Measurements from ENCODE around the gene TBX5. TPM values are rescaled to one million over a fixed set of nuclear protein-coding genes. Genes with fewer than 3 reads are reported as not detected.

The TBX5 gene
- total and polyA plus RNA-seq, 2 of the 4 experiments (the other 2 are of a cell fraction), result 13.3 to 14.7 TPM

- no peak overlapping the region for H3K18ac ChIP-seq (ENCODE audit: low read depth, low read length)
- intact Hi-C loops (cut with micrococcal nuclease) (no loop called here), dilution Hi-C loops (cut with HindIII; ENCODE audit: low sequenced_read_pairs, unreplicated experiment) (no loop called here), in situ Hi-C loops (cut with MboI; ENCODE audit: low sequenced_read_pairs) (no loop called here)
- no peak overlapping the region for H3K4ac ChIP-seq (ENCODE audit: low read depth, low read length)
- H3K4me1 ChIP-seq (ENCODE audit: control insufficient read depth, insufficient read depth, low read length), result peaks cover 1% of the 10 kb centered on the region; the same call in 1 of the 2 replicates
- 0 out of 2 replicates have a peak, but pooled peaks cover 5% of the 10 kb centered on the region for H4K20me1 ChIP-seq (ENCODE audit: insufficient read depth, low read length)
- no peak overlapping the region for H3K4me3 ChIP-seq (ENCODE audit: insufficient read depth, low read depth, low read length)
- no peak overlapping the region for H2BK5ac ChIP-seq (ENCODE audit: low read depth, low read length, poor library complexity, severe bottlenecking)
- H2AK5ac ChIP-seq (ENCODE audit: low read depth, low read length), result no peak overlapping the region
- no peaks in the 10 kb centered on the region for H3K36me3 ChIP-seq (ENCODE audit: control insufficient read depth, insufficient read depth, low read length)
- no peak overlapping the region for H2BK20ac ChIP-seq (ENCODE audit: low read depth, low read length)
- no peak overlapping the region for H3K27ac ChIP-seq (ENCODE audit: insufficient read depth, low read length)
- ATAC-seq (ENCODE audit: low read depth) (no peak), DNase-seq (peak; percentile 67)
- ChIA-PET CTCF (interaction anchor here (1.2 kb wide), 1 partner anchor 74 kb away, joined by 3 read pairs; no protein-coding TSS in a partner anchor), POLR2A (ENCODE audit: unreplicated experiment) (no interaction called here)
- H3K14ac ChIP-seq (replicated peaks; ENCODE audit: low read depth, low read length), result no peak overlapping the region
- H3K4me2 ChIP-seq (ENCODE audit: low read depth, low read length), result no peak overlapping the region
- no peak overlapping the region for H2BK15ac ChIP-seq (ENCODE audit: low read depth, low read length)
- no CpG with 5 or more reads among the region's 3 CpGs for WGBS, 2 experiments (ENCODE audit: extremely low coverage in 2 of 2, insufficient read length in 1 of 2)
- H3K56ac ChIP-seq (ENCODE audit: extremely low read depth, insufficient read depth, low read length), result no peak overlapping the region
- H4K8ac ChIP-seq (ENCODE audit: low read depth in 2 of 2, low read length in 2 of 2), result no peak overlapping the region
- H4K91ac ChIP-seq (ENCODE audit: insufficient read depth, low read depth, low read length), result no peak overlapping the region
- no peak overlapping the region for H3K23ac ChIP-seq (ENCODE audit: low read depth, low read length)
- no peak overlapping the region for H2BK120ac ChIP-seq (ENCODE audit: low read depth, low read length)
- BruUV-seq (replicated peaks), result no TSS peak
- peaks cover 12% of the 10 kb centered on the region; the same call in 1 of the 2 replicates for H3K27me3 ChIP-seq (ENCODE audit: control insufficient read depth, insufficient read depth, low read length)
- no peak overlapping the region for H2AFZ ChIP-seq (replicated peaks; ENCODE audit: low read length, poor library complexity)
- H3K9ac ChIP-seq (ENCODE audit: low read depth, low read length), result no peak overlapping the region
- no peak overlapping the region for H2AK9ac ChIP-seq (replicated peaks; ENCODE audit: low read depth, low read length, poor library complexity)
- H3K9me3 ChIP-seq (ENCODE audit: control insufficient read depth, insufficient read depth, low read length), result peaks cover 5% of the 10 kb centered on the region
- peaks cover 6% of the 10 kb centered on the region for H3K9me1 ChIP-seq (ENCODE audit: insufficient read depth, low read length)
- H3K79me1 ChIP-seq (ENCODE audit: low read depth in 1 of 2, low read length in 2 of 2), result peaks cover 0 to 6% of the 10 kb centered on the region in 2 experiments; a peak in 2 of 4 replicates
- TF ChIP-seq BHLHE40 (IDR thresholded peaks at IDR 0.05; ENCODE audit: low read depth, low read length) (no peak), FOS (IDR thresholded peaks at IDR 0.05; ENCODE audit: low read depth, low read length) (no peak), NFE2L2 (IDR thresholded peaks at IDR 0.05; ENCODE audit: low read depth, low read length) (no peak), CEBPB (IDR thresholded peaks at IDR 0.05; ENCODE audit: low read depth, low read length) (no peak), RCOR1 (IDR thresholded peaks at IDR 0.05; ENCODE audit: insufficient replicate concordance, low read length) (no peak), SMC3 (IDR thresholded peaks at IDR 0.05; ENCODE audit: low read depth, low read length) (no peak), RAD21 (IDR thresholded peaks at IDR 0.05; ENCODE audit: low read length) (no peak), POLR2A (IDR thresholded peaks at IDR 0.05; ENCODE audit: low read depth, low read length) (no peak), MXI1 (IDR thresholded peaks at IDR 0.05; ENCODE audit: borderline replicate concordance, low read depth, low read length) (no peak), RFX5 (IDR thresholded peaks at IDR 0.05; ENCODE audit: low read depth, low read length) (no peak), MAFK (IDR thresholded peaks at IDR 0.05; ENCODE audit: low read depth, low read length) (no peak), CHD1 (IDR thresholded peaks at IDR 0.05; ENCODE audit: low read depth, low read length) (no peak), MAZ (IDR thresholded peaks at IDR 0.05; ENCODE audit: borderline replicate concordance, low read depth, low read length) (no peak)
- TF ChIP-seq, protein P1, sequence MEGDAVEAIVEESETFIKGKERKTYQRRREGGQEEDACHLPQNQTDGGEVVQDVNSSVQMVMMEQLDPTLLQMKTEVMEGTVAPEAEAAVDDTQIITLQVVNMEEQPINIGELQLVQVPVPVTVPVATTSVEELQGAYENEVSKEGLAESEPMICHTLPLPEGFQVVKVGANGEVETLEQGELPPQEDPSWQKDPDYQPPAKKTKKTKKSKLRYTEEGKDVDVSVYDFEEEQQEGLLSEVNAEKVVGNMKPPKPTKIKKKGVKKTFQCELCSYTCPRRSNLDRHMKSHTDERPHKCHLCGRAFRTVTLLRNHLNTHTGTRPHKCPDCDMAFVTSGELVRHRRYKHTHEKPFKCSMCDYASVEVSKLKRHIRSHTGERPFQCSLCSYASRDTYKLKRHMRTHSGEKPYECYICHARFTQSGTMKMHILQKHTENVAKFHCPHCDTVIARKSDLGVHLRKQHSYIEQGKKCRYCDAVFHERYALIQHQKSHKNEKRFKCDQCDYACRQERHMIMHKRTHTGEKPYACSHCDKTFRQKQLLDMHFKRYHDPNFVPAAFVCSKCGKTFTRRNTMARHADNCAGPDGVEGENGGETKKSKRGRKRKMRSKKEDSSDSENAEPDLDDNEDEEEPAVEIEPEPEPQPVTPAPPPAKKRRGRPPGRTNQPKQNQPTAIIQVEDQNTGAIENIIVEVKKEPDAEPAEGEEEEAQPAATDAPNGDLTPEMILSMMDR (conservative IDR thresholded peaks at IDR 0.05; ENCODE audit: low read depth, low read length), result no peak
- TF ChIP-seq, protein P2, sequence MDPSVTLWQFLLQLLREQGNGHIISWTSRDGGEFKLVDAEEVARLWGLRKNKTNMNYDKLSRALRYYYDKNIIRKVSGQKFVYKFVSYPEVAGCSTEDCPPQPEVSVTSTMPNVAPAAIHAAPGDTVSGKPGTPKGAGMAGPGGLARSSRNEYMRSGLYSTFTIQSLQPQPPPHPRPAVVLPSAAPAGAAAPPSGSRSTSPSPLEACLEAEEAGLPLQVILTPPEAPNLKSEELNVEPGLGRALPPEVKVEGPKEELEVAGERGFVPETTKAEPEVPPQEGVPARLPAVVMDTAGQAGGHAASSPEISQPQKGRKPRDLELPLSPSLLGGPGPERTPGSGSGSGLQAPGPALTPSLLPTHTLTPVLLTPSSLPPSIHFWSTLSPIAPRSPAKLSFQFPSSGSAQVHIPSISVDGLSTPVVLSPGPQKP (IDR thresholded peaks at IDR 0.05; ENCODE audit: borderline replicate concordance, low read depth, low read length), result no peak
- TF ChIP-seq, protein P3, sequence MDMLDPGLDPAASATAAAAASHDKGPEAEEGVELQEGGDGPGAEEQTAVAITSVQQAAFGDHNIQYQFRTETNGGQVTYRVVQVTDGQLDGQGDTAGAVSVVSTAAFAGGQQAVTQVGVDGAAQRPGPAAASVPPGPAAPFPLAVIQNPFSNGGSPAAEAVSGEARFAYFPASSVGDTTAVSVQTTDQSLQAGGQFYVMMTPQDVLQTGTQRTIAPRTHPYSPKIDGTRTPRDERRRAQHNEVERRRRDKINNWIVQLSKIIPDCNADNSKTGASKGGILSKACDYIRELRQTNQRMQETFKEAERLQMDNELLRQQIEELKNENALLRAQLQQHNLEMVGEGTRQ (IDR thresholded peaks at IDR 0.05; ENCODE audit: low read depth, low read length), result no peak
- H4K5ac ChIP-seq (ENCODE audit: low read depth, low read length), result no peak overlapping the region
Measured at GRCh38 chr12:114434341-114434740, 28.4 kb upstream of the TBX5 start.
